ENCODE results near the gene EIPR1. TPM values are rescaled to one million over a fixed set of nuclear protein-coding genes. Genes with fewer than 3 reads are reported as not detected.

EIPR1 gene
- total RNA-seq, 4 donors from 2014 or later: 13.1 to 41.0 (median 27.4) TPM

DNA sequence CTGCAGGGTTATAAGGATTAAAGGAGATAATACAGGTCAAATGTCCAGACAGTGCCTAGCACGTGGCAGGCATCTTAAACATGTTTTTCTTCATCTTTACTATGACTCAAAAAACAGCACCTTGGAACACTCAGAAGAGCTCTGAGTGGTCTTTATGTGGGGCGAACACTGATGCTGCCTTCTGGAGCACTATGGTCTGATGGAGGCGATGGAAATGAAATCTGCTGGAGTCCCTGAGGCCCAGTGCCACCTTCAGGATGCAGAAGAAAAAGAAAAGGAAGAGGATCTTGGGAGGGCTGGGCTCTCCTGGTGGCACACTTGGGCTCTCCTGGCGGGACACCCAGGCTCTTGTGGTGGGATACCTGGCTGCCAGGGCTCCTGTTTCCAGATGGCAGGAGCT, 171.8 kb downstream of the EIPR1 start:
- intact Hi-C loops (cut with DNase I; ENCODE audit: low total_unique reads): no loop called here
- no peaks in the 10 kb centered on the region for H3K36me3 ChIP-seq
- no peaks in the 10 kb centered on the region for H3K27me3 ChIP-seq

DNA sequence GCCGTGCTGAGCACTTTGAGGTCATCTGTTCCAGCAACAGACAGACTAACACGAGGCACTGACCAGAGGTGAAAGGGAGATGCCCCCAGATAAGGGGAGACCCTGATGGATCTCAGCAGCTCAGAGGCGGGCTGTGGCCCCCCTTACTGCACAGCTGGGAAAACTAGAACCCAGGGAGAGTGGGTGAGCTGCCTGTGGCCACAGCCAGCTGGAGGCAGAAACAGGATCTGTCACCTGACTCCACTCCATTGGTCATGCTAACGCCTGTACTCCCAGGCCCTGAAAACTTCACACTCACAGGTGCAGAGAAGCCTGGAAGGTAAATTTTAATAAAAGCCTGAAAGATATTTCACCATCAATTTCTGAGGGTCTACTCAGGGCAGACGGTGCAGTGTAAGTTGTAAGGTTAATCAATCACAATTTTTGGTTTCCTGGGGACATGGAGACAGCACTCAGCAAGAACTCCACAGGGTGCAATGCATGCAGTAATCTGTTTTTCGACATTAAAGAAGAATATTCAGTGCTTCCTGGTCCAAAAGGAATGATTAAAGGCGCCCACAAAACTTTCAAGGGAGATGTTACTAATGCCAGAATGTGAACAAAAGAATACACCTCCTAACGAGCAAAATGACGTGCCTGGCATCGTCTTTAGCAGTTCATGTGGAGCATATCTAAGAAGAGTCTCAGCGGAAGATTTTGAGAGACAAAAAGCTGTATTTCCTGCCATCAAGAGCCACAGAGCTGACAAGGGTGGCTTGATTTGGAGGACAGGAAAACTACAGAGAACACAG, 173.4 kb downstream of the EIPR1 start:
- Histone ChIP-seq H3K4me1 (no peaks in the 10 kb centered on the region), H3K4me3 (no peak overlapping the region), H3K27ac (no peak overlapping the region), H3K36me3 (no peaks in the 10 kb centered on the region), H3K27me3 (no peaks in the 10 kb centered on the region), H3K9me3 (no peaks in the 10 kb centered on the region)
- DNase-seq: no peak
- in situ Hi-C loops (cut with MboI; ENCODE audit: low pct_ligation_motif_present in 1 of 4, low pct_unique_long_range_greater_than_20kb in 1 of 4, low sequenced_read_pairs in 3 of 4) (no loop called here), intact Hi-C loops (cut with DNase I; ENCODE audit: low total_unique reads) (no loop called here)
- no peak for TF ChIP-seq EP300 (IDR thresholded peaks at IDR 0.05; ENCODE audit: low read depth)
- TF ChIP-seq CTCF (IDR thresholded peaks at IDR 0.05): no peak
- no peak for TF ChIP-seq POLR2AphosphoS5 (IDR thresholded peaks at IDR 0.05)
- no peak for TF ChIP-seq POLR2A (IDR thresholded peaks at IDR 0.05)
- 74 to 91% methylated on average over 3 to 11 of the region's 11 CpGs for WGBS, 2 donors (ENCODE audit: low coverage in 1 of 2)

More for the DNA sequence above, 171.8 kb downstream of the EIPR1 start:
- WGBS, 2 donors (ENCODE audit: low coverage in 1 of 2): 84 to 95% methylated on average over 2 to 4 of the region's 4 CpGs
- no peak for DNase-seq
- Histone ChIP-seq H3K4me3 (no peak overlapping the region), H3K27ac (no peak overlapping the region), H3K4me1 (no peaks in the 10 kb centered on the region), H3K9me3 (no peaks in the 10 kb centered on the region)
- TF ChIP-seq POLR2A (IDR thresholded peaks at IDR 0.05): no peak
- TF ChIP-seq CTCF (IDR thresholded peaks at IDR 0.05): no peak
- TF ChIP-seq POLR2AphosphoS5 (IDR thresholded peaks at IDR 0.05): no peak
- no peak for TF ChIP-seq EP300 (IDR thresholded peaks at IDR 0.05; ENCODE audit: low read depth)
- in situ Hi-C loops (cut with MboI; ENCODE audit: low pct_ligation_motif_present in 1 of 4, low pct_unique_long_range_greater_than_20kb in 1 of 4, low sequenced_read_pairs in 3 of 4): no loop called here

DNA sequence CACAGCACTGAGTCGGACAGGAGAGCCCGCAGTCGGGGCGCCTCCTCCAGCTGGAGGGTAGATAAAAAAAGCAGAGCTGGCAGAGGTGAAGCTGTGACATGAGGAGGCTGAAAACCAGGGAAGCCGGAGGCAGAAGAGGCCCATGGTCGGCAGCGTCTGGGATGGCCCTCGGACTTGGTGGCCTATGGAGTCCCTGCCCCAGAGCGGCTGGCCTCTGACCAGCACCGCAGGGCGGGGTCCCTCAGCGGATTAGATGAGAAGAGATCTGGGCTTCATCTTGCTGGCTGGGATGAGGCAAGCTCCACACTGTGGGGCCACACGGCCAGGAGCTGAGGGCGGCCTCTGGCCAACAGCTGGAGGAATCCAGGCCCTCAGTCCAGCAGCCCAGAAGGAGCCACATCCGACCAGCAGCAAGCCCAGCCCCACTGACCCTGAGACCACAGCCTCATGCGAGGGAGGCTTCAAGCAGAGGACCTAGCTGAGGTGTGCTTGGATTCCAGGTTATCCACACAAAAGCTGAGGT, 174.1 kb downstream of the EIPR1 start:
- Histone ChIP-seq H3K27me3 (no peaks in the 10 kb centered on the region), H3K4me1 (no peaks in the 10 kb centered on the region), H3K9me3 (no peaks in the 10 kb centered on the region), H3K4me3 (no peak overlapping the region), H3K27ac (no peak overlapping the region), H3K36me3 (no peaks in the 10 kb centered on the region)
- in situ Hi-C loops (cut with MboI; ENCODE audit: low pct_ligation_motif_present in 1 of 4, low pct_unique_long_range_greater_than_20kb in 1 of 4, low sequenced_read_pairs in 3 of 4): no loop called here
- 95 to 100% methylated on average over 5 to 15 of the region's 16 CpGs for WGBS, 2 donors (ENCODE audit: low coverage in 1 of 2)
- intact Hi-C loops (cut with DNase I; ENCODE audit: low total_unique reads): no loop called here
- DNase-seq: no peak
- TF ChIP-seq EP300 (IDR thresholded peaks at IDR 0.05; ENCODE audit: low read depth) (no peak), POLR2AphosphoS5 (IDR thresholded peaks at IDR 0.05) (no peak), POLR2A (IDR thresholded peaks at IDR 0.05) (no peak), CTCF (IDR thresholded peaks at IDR 0.05) (no peak)

- WGBS, 2 donors (ENCODE audit: low coverage in 1 of 2): 94 to 96% methylated on average over 8 to 9 of the region's 9 CpGs
- no peak for TF ChIP-seq CTCF (IDR thresholded peaks at IDR 0.05)
- no peak for TF ChIP-seq EP300 (IDR thresholded peaks at IDR 0.05; ENCODE audit: low read depth)
- no peak for TF ChIP-seq POLR2AphosphoS5 (IDR thresholded peaks at IDR 0.05)
- TF ChIP-seq POLR2A (IDR thresholded peaks at IDR 0.05): no peak
- Histone ChIP-seq H3K27me3 (no peaks in the 10 kb centered on the region), H3K36me3 (no peaks in the 10 kb centered on the region), H3K9me3 (no peaks in the 10 kb centered on the region), H3K4me3 (no peak overlapping the region), H3K27ac (no peak overlapping the region), H3K4me1 (no peaks in the 10 kb centered on the region)
- intact Hi-C loops (cut with DNase I; ENCODE audit: low total_unique reads) (no loop called here), in situ Hi-C loops (cut with MboI; ENCODE audit: low pct_ligation_motif_present in 1 of 4, low pct_unique_long_range_greater_than_20kb in 1 of 4, low sequenced_read_pairs in 3 of 4) (no loop called here)
- no peak for DNase-seq
These were observed 174.7 kb downstream of the EIPR1 start for GRCh38 chr2:3202926-3203325.
